ENCODE measurements around the gene ZNG1A. TPM values are rescaled to one million over a fixed set of nuclear protein-coding genes. Genes with fewer than 3 reads are reported as not detected.
"Not testable (repeated sequence)": the region's sequence is repeated elsewhere in the genome, so short reads cannot be mapped to it uniquely, and the experiment has no call there.

ZNG1A gene
- total RNA-seq, 1 experiment from 2014 or later, result 19.5 TPM

GRCh38 chr9:215631-216155 is 36.8 kb upstream of the ZNG1A start:
- H3K4me2 ChIP-seq, result peak overlapping the region; percentile 83
- POLR2A ChIA-PET (ENCODE audit: unreplicated experiment), result no interaction called here
- H3K9me2 ChIP-seq (ENCODE audit: insufficient read depth), result no peaks in the 10 kb centered on the region
- CTCF ChIA-PET, result no interaction called here
- no peaks in the 10 kb centered on the region for H3K9me3 ChIP-seq (ENCODE audit: insufficient read depth, low read depth)
- H3K4me1 ChIP-seq (replicated peaks; ENCODE audit: insufficient read depth), result no peaks in the 10 kb centered on the region
- H3K79me2 ChIP-seq (ENCODE audit: low read depth), result no peaks in the 10 kb centered on the region
- DNase-seq, result no peak
- no peaks in the 10 kb centered on the region for H3K36me3 ChIP-seq (ENCODE audit: low read depth)
- intact Hi-C loops (cut with micrococcal nuclease; ENCODE audit: unreplicated experiment), result no loop called here
- H3K27ac ChIP-seq, result no peak overlapping the region
- TF ChIP-seq EZH2 (IDR thresholded peaks at IDR 0.05; ENCODE audit: low read depth), result no peak
- TF ChIP-seq, protein P1, sequence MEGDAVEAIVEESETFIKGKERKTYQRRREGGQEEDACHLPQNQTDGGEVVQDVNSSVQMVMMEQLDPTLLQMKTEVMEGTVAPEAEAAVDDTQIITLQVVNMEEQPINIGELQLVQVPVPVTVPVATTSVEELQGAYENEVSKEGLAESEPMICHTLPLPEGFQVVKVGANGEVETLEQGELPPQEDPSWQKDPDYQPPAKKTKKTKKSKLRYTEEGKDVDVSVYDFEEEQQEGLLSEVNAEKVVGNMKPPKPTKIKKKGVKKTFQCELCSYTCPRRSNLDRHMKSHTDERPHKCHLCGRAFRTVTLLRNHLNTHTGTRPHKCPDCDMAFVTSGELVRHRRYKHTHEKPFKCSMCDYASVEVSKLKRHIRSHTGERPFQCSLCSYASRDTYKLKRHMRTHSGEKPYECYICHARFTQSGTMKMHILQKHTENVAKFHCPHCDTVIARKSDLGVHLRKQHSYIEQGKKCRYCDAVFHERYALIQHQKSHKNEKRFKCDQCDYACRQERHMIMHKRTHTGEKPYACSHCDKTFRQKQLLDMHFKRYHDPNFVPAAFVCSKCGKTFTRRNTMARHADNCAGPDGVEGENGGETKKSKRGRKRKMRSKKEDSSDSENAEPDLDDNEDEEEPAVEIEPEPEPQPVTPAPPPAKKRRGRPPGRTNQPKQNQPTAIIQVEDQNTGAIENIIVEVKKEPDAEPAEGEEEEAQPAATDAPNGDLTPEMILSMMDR (conservative IDR thresholded peaks at IDR 0.05), result no peak
- BruUV-seq (replicated peaks), result no TSS peak
- H3K4me3 ChIP-seq, result peak overlapping the region; percentile 72
- no peaks in the 10 kb centered on the region for H3K27me3 ChIP-seq (ENCODE audit: insufficient read depth, low read depth)
- peak overlapping the region; percentile 87 for H2AFZ ChIP-seq
- no peaks in the 10 kb centered on the region for H3F3A ChIP-seq (ENCODE audit: insufficient read depth, low read depth)
- H4K20me1 ChIP-seq (ENCODE audit: insufficient read depth), result no peaks in the 10 kb centered on the region

DNA sequence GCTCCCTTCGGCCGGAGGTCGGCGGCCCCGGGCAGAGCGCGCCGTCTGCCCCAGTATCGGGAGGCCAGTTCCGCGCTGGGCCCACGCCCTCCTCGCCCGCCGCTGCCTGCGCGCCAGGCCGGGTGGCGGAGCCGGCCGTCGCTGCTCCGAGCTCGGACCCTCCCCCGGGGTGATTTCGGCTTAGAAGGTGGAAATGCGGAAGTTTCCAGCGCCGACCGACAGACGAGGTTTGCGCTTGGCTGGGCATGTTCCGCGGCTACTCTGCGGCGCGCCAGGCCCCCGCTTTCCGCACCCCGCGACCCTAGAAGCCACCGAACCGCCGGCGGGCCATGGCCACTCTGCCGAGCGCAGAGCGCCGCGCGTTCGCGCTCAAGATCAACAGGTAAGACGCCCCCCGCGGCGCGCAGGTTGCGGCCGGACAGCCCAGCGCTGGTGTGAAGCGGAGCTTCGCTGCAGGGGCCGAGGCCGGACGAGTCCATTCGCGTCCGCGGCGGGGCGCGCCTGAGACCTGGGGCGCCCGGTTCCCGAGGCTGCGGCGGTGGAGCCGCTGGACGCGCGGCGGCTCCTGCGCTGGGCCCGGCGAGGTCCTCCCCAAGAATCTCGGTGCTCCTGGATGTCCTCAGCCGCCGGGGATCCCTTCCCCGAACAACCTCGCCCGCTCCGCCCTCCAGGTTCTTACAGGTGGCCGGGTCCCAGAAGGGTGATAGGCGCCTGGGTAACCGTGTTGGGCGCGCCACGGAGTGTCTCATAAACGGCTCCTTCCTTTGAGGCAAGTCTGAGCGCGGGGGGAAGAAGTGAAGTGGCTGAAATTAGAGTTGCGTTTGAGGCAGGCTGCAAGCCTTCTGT is 36.0 kb upstream of the ZNG1A start, which contains the start of gene DOCK8:
TSS of gene DOCK8 (plus strand) at position 218 of the 846 bp plus-strand sequence. CDS start at position 330, 112 bp downstream.
- CTCF ChIA-PET, result no interaction called here
- H3K79me2 ChIP-seq (ENCODE audit: low read depth), result no peaks in the 10 kb centered on the region
- peak; percentile 37 to 52 for DNase-seq
- H3K36me3 ChIP-seq (ENCODE audit: low read depth), result no peaks in the 10 kb centered on the region
- peak within 1 kb of the TSS; percentile 72 for H3K4me3 ChIP-seq
- H3K9me3 ChIP-seq (ENCODE audit: insufficient read depth, low read depth), result no peaks in the 10 kb centered on the region
- POLR2A ChIA-PET (ENCODE audit: unreplicated experiment), result no interaction called here
- no peaks in the 10 kb centered on the region for H3K27me3 ChIP-seq (ENCODE audit: insufficient read depth, low read depth)
- peak within 1 kb of the TSS; percentile 83 for H3K4me2 ChIP-seq
- H3K4me1 ChIP-seq (replicated peaks; ENCODE audit: insufficient read depth), result no peaks in the 10 kb centered on the region
- no peaks in the 10 kb centered on the region for H3F3A ChIP-seq (ENCODE audit: insufficient read depth, low read depth)
- intact Hi-C loops (cut with micrococcal nuclease; ENCODE audit: unreplicated experiment), result no loop called here
- H3K27ac ChIP-seq, result no peak within 1 kb of the TSS
- no peaks in the 10 kb centered on the region for H3K9me2 ChIP-seq (ENCODE audit: insufficient read depth)
- peak within 1 kb of the TSS; percentile 87 for H2AFZ ChIP-seq
- no peaks in the 10 kb centered on the region for H4K20me1 ChIP-seq (ENCODE audit: insufficient read depth)
- BruUV-seq (replicated peaks), result no TSS peak
- TF ChIP-seq, protein P1 (conservative IDR thresholded peaks at IDR 0.05), result no peak; the same call in 1 of the 2 replicates
- no peak for TF ChIP-seq EZH2 (IDR thresholded peaks at IDR 0.05; ENCODE audit: low read depth)

- H4K20me1 ChIP-seq (ENCODE audit: insufficient read depth), result no peaks in the 10 kb centered on the region
- no peaks in the 10 kb centered on the region for H3F3A ChIP-seq (ENCODE audit: insufficient read depth, low read depth)
- no peaks in the 10 kb centered on the region for H3K9me3 ChIP-seq (ENCODE audit: insufficient read depth, low read depth)
- intact Hi-C loops (cut with micrococcal nuclease; ENCODE audit: unreplicated experiment), result no loop called here
- H3K27me3 ChIP-seq (ENCODE audit: insufficient read depth, low read depth), result no peaks in the 10 kb centered on the region
- H3K4me3 ChIP-seq, result peak overlapping the region; percentile 72; the same call in 1 of the 2 replicates
- no peaks in the 10 kb centered on the region for H3K36me3 ChIP-seq (ENCODE audit: low read depth)
- no peaks in the 10 kb centered on the region for H3K4me1 ChIP-seq (replicated peaks; ENCODE audit: insufficient read depth)
- ChIA-PET CTCF (no interaction called here), POLR2A (ENCODE audit: unreplicated experiment) (no interaction called here)
- no peak for DNase-seq
- no peak overlapping the region for H3K27ac ChIP-seq
- peak overlapping the region; percentile 83 for H3K4me2 ChIP-seq
- H2AFZ ChIP-seq, result peak overlapping the region; percentile 87
- H3K9me2 ChIP-seq (ENCODE audit: insufficient read depth), result no peaks in the 10 kb centered on the region
- BruUV-seq (replicated peaks), result no TSS peak
- TF ChIP-seq, protein P1 (conservative IDR thresholded peaks at IDR 0.05), result no peak
- no peak for TF ChIP-seq EZH2 (IDR thresholded peaks at IDR 0.05; ENCODE audit: low read depth)
- H3K79me2 ChIP-seq (ENCODE audit: low read depth), result no peaks in the 10 kb centered on the region
These were observed 35.4 kb upstream of the ZNG1A start for GRCh38 chr9:214351-214647.

- Histone ChIP-seq H2AFZ (peak overlapping the region; percentile 87), H3K4me2 (peak overlapping the region; percentile 83), H3K4me3 (peak overlapping the region; percentile 72; the same call in 1 of the 2 replicates)
- H4K20me1 ChIP-seq (ENCODE audit: insufficient read depth); BruUV-seq (replicated peaks); H3K9me2 ChIP-seq (ENCODE audit: insufficient read depth); H3K27ac ChIP-seq; H3K79me2 ChIP-seq (ENCODE audit: low read depth); POLR2A ChIA-PET (ENCODE audit: unreplicated experiment); H3K27me3 ChIP-seq (ENCODE audit: insufficient read depth, low read depth); CTCF ChIA-PET; DNase-seq; H3K36me3 ChIP-seq (ENCODE audit: low read depth); H3K9me3 ChIP-seq (ENCODE audit: insufficient read depth, low read depth); H3K4me1 ChIP-seq (replicated peaks; ENCODE audit: insufficient read depth); intact Hi-C loops (cut with micrococcal nuclease; ENCODE audit: unreplicated experiment); H3F3A ChIP-seq (ENCODE audit: insufficient read depth, low read depth): not testable (repeated sequence)
These were observed 35.0 kb upstream of the ZNG1A start for GRCh38 chr9:213901-214300.

Measured in PC-9 (cell line).